Lower leg skin (tissue), 4 donors: ENCODE measurements around the gene PLD1. TPM values are rescaled to one million over a fixed set of nuclear protein-coding genes. Genes with fewer than 3 reads are reported as not detected.

ENCODE experiments used
- DNase-seq, 2 donors: peaks; one replicate each; pipeline ENCODE4 v3.0.0-alpha.2; 2019; ENCODE audit warnings: low spot score in 2 of 2
- H3K4me3 ChIP-seq: fragments of 200-600 bp; sonication (generic); 2 replicates; pipeline ENCODE4 v1.5.1; 2017; ENCODE audit warnings: mild to moderate bottlenecking, low read depth; ENCODE audit not compliant: poor library complexity, severe bottlenecking
- POLR2A ChIP-seq, 2 donors: fragments of 450-650 bp; IDR thresholded peaks; one replicate each; pipeline ENCODE4 v1.6.1; 2016 to 2017; ENCODE audit warnings: antibody characterized with exemption in 2 of 2, mild to moderate bottlenecking in 1 of 2, moderate library complexity in 1 of 2
- WGBS, 2 donors: methylation state at CpG; one replicate each; pipeline ENCODE4 v1.1.5; 2018; 5-methylcytosine and 5-hydroxymethylcytosine counted together
- intact Hi-C: fragments of 100-400 bp; cut with DNase I; formaldehyde crosslinking; loops from one replicate; pipeline ENCODE4 v1.15.0; 2023; ENCODE audit warnings: low total_unique reads
- total RNA-seq, 4 donors: library from RNA; depleted of rRNA; stranded (reverse); fragments of >200 nt; gene quantifications; one replicate each; pipeline ENCODE4 v1.1.0, GENCODE V29; 2016
- TF ChIP-seq, protein P1 (sequence below), 3 donors: fragments of 450-650 bp; IDR thresholded peaks; one replicate each; pipeline ENCODE4 v1.5.1; 2016; ENCODE audit warnings: antibody characterized with exemption in 3 of 3, mild to moderate bottlenecking in 3 of 3, moderate library complexity in 2 of 3

PLD1 gene
- total RNA-seq, 4 donors from 2014 or later: 26.4 to 55.8 (median 48.7) TPM

DNA sequence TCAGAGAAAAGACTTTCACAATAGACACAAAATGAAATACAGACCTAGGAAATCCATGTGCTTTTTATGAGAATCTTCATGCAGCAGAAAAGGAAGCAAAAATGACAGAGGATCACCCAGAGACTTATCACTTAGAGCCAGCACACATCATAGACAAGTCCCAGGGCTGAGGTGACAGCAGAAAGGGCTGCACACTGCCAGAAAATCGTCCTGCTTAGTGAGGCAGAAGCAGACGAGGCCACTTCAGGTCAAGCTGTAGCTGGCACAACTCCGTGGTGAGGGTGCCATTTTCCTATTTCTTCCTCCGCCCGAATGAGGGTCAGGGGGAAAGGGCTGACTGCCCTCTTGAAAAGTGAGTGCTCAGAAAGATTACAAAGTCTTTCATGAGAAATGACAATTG is 254.1 kb downstream of the PLD1 start:
- intact Hi-C loops: no loop called here

DNA sequence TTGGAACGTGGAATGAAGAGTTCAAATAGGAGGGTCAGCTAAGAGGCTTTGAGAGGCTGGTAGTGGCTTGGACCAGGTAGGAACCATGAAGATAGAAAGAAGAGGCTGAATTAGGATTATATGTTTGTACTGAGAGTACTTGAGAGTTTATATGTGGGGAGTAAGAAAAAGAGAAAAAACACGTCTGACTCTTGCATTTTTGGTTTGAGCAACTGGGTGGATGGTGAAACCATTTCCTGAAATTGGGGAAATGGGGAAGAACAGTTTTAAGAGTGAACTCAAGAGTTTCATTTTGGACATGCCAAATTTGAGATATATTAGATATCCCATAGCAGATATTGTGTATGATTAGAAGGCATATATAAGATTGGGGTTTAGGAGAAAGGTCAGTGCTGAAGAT is 257.2 kb downstream of the PLD1 start:
- TF ChIP-seq, protein P1, sequence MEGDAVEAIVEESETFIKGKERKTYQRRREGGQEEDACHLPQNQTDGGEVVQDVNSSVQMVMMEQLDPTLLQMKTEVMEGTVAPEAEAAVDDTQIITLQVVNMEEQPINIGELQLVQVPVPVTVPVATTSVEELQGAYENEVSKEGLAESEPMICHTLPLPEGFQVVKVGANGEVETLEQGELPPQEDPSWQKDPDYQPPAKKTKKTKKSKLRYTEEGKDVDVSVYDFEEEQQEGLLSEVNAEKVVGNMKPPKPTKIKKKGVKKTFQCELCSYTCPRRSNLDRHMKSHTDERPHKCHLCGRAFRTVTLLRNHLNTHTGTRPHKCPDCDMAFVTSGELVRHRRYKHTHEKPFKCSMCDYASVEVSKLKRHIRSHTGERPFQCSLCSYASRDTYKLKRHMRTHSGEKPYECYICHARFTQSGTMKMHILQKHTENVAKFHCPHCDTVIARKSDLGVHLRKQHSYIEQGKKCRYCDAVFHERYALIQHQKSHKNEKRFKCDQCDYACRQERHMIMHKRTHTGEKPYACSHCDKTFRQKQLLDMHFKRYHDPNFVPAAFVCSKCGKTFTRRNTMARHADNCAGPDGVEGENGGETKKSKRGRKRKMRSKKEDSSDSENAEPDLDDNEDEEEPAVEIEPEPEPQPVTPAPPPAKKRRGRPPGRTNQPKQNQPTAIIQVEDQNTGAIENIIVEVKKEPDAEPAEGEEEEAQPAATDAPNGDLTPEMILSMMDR (IDR thresholded peaks at IDR 0.05): no peak
- TF ChIP-seq POLR2A (IDR thresholded peaks at IDR 0.05): no peak
- intact Hi-C loops: no loop called here
- DNase-seq: no peak
- WGBS, 2 donors: 83 to 85% methylated on average over 2 of the region's 2 CpGs
- H3K4me3 ChIP-seq: no peak overlapping the region

More for the DNA sequence above, 254.1 kb downstream of the PLD1 start:
- H3K4me3 ChIP-seq: no peak overlapping the region
- TF ChIP-seq POLR2A (IDR thresholded peaks at IDR 0.05): no peak
- TF ChIP-seq, protein P1 (IDR thresholded peaks at IDR 0.05): no peak
- WGBS, 2 donors: 35 to 36% methylated on average over 5 of the region's 5 CpGs
- no peak for DNase-seq

DNA sequence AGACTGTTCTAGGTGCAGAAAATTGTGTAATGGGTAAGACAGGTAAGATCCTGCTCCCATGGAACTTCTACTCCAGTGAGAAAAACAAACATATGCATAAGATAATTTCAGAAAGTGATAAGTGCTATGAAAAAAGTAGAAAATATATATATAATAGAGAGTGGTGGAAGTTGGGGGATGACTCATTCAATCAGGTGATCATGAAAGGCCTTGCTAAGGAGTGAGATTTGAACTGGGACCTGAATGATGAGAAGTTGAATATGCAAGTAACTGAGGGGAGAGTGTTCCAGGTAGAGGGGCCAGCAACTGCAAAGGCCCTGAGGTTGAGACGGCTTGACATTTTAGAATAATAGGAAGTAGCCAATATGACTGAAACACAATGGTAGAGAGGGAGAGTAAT is 257.8 kb downstream of the PLD1 start:
- no peak for DNase-seq
- intact Hi-C loops: no loop called here
- no peak overlapping the region for H3K4me3 ChIP-seq
- 89 to 92% methylated on average over 1 of the region's 1 CpG for WGBS, 2 donors
- no peak for TF ChIP-seq POLR2A (IDR thresholded peaks at IDR 0.05)
- TF ChIP-seq, protein P1 (IDR thresholded peaks at IDR 0.05): no peak

DNA sequence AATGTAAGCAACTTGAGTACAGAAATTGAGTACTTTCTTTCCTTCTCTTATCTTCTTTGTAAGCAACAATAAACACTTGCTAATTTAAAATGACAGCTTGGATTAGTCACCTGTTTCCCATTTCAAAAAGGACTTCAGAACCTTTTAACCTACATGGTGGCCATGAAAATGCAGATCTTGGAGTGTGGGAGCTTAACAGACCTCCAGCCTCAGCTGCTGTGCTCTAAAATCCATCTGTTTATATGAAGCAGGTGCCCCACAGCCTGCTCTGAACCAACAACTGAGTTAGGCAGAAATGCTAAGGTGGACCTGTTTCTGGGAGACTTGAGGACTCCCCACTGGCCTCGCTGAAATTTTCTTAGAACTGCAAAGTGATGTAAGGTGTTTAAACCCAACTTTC is 259.0 kb downstream of the PLD1 start:
- no peak for DNase-seq
- TF ChIP-seq, protein P1 (IDR thresholded peaks at IDR 0.05): no peak
- TF ChIP-seq POLR2A (IDR thresholded peaks at IDR 0.05): no peak
- intact Hi-C loops: no loop called here
- no peak overlapping the region for H3K4me3 ChIP-seq
- WGBS, 2 donors: 91 to 93% methylated on average over 1 of the region's 1 CpG

Other genes with a start within 250 kb of the PLD1 start
- not detected for gene TMEM212, start 32.9 kb upstream of the PLD1 start, total RNA-seq
- gene FNDC3B, start 229.1 kb upstream of the PLD1 start, total RNA-seq: 10 to 100 TPM; 22.9 to 39.3 (median 23.2) TPM